Activated effector memory CD4-positive, alpha-beta T cell treated with anti-CD3 and anti-CD28 coated beads, Interleukin-2, amount 50 U/mL, for 16 hours (primary cell): ENCODE results near the gene PCNX2.
A peak's percentile ranks its signal among the peaks of the same experiment; 100 is the strongest.

ENCODE experiments used
- DNase-seq: peaks from one replicate; pipeline ENCODE4 v3.0.0-alpha.2; 2020

The PCNX2 gene

GRCh38 chr1:233295237-233295974 lies at the start of gene PCNX2:
Gene PCNX2, minus strand, starts transcription at chr1:233295725. Its CDS starts 247 bp downstream, at chr1:233295478.
- peak; percentile 90 for DNase-seq

- DNase-seq = no peak
Observed at GRCh38 chr1:233343262-233343661, 47.7 kb upstream of the PCNX2 start.

- DNase-seq = no peak
Observed at GRCh38 chr1:233342086-233342485, 46.6 kb upstream of the PCNX2 start.

GRCh38 chr1:233340966-233341516 lies 45.5 kb upstream of the PCNX2 start:
- no peak for DNase-seq

GRCh38 chr1:233340031-233340555 lies 44.6 kb upstream of the PCNX2 start:
- no peak for DNase-seq

- DNase-seq = no peak
Observed at GRCh38 chr1:233338102-233338501, 42.6 kb upstream of the PCNX2 start.

GRCh38 chr1:233337505-233337904 lies 42.0 kb upstream of the PCNX2 start:
- DNase-seq = no peak

- no peak for DNase-seq
Observed at GRCh38 chr1:233336554-233337456, 41.3 kb upstream of the PCNX2 start.

GRCh38 chr1:233334092-233334491 lies 38.6 kb upstream of the PCNX2 start:
- DNase-seq = no peak

- DNase-seq = no peak
Observed at GRCh38 chr1:233333086-233333485, 37.6 kb upstream of the PCNX2 start.

- no peak for DNase-seq
Observed at GRCh38 chr1:233331676-233332519, 36.4 kb upstream of the PCNX2 start.

- DNase-seq = peak; percentile 73
Observed at GRCh38 chr1:233328142-233328921, 32.8 kb upstream of the PCNX2 start.

GRCh38 chr1:233327651-233328141 lies 32.2 kb upstream of the PCNX2 start, which contains the start of gene MAP3K21:
Gene MAP3K21, plus strand, starts transcription at chr1:233327724. Its CDS starts 305 bp downstream, at chr1:233328029.
- DNase-seq = no peak

- peak; percentile 95 for DNase-seq
Observed at GRCh38 chr1:233326811-233327650, 31.5 kb upstream of the PCNX2 start.

- no peak for DNase-seq
Observed at GRCh38 chr1:233326319-233326718, 30.8 kb upstream of the PCNX2 start.

GRCh38 chr1:233323718-233324117 lies 28.2 kb upstream of the PCNX2 start:
- no peak for DNase-seq

GRCh38 chr1:233320023-233320422 lies 24.5 kb upstream of the PCNX2 start:
- no peak for DNase-seq

- DNase-seq = no peak
Observed at GRCh38 chr1:233319272-233319671, 23.7 kb upstream of the PCNX2 start.

GRCh38 chr1:233316473-233316872 lies 20.9 kb upstream of the PCNX2 start:
- DNase-seq = no peak

GRCh38 chr1:233315718-233316301 lies 20.3 kb upstream of the PCNX2 start:
- DNase-seq = no peak
